Panc1 (cell line): ENCODE measurements around the gene TMEM131L. TPM values are rescaled to one million over a fixed set of nuclear protein-coding genes. Genes with fewer than 3 reads are reported as not detected.

Experiments used
- ATAC-seq: fragments of 200-7000 bp; cut with Tn5 transposase; 2 replicates; pipeline ENCODE4 v1.9.1; 2020; ENCODE audit warnings: mild to moderate bottlenecking, moderate library complexity
- BruUV-seq: library from RNA; stranded (reverse); fragments of 400-500 nt; replicated peaks from 2 replicates; lab custom pipeline; 2021; lab: Mats Ljungman, UMichigan
- CTCF ChIA-PET: fragments of 300-600 bp; sonication (Branson Sonifier 250); formaldehyde crosslinking; loops from one replicate; lab custom pipeline; 2022; ENCODE audit warnings: antibody characterized with exemption; lab: Charles Lee
- POLR2A ChIA-PET: fragments of 300-600 bp; sonication (Branson Sonifier 250); formaldehyde crosslinking; loops from one replicate; lab custom pipeline; 2022; ENCODE audit warnings: antibody characterized with exemption; lab: Charles Lee
- DNase-seq: peaks from one replicate; pipeline ENCODE4 v3.0.0-alpha.2; 2010; ENCODE audit warnings: low read depth, low spot score
- H3K27ac ChIP-seq: 2 replicates; pipeline ENCODE4 v1.5.1; 2011; ENCODE audit warnings: mild to moderate bottlenecking, low read length, inconsistent platforms
- H3K27me3 ChIP-seq: fragments of 200-500 bp; sonication (Bioruptor generic); 2 replicates; pipeline ENCODE4 v1.6.0; 2014; ENCODE audit warnings: low read length, inconsistent platforms; ENCODE audit not compliant: control insufficient read depth, insufficient read depth
- H3K36me3 ChIP-seq: fragments of 200-500 bp; sonication (Bioruptor generic); 2 replicates; pipeline ENCODE4 v1.5.1; 2014; ENCODE audit warnings: inconsistent platforms, mild to moderate bottlenecking, low read length, moderate library complexity; ENCODE audit not compliant: control insufficient read depth, insufficient read depth
- H3K4me1 ChIP-seq: 2 replicates; pipeline ENCODE4 v1.5.1; 2011; ENCODE audit warnings: inconsistent platforms, mild to moderate bottlenecking, low read length, moderate library complexity; ENCODE audit not compliant: control insufficient read depth, insufficient read depth
- H3K4me3 ChIP-seq, 2 experiments: 2 replicates each; pipeline ENCODE4 v1.5.1; 2011 to 2012; ENCODE audit warnings: low read depth in 2 of 2, low read length in 2 of 2, mild to moderate bottlenecking in 2 of 2, inconsistent platforms in 1 of 2, moderate library complexity in 1 of 2
- H3K9me3 ChIP-seq: fragments of 200-500 bp; sonication (Bioruptor generic); 2 replicates; pipeline ENCODE4 v1.5.1; 2014; ENCODE audit warnings: low read depth, mild to moderate bottlenecking, inconsistent platforms, low read length, moderate library complexity; ENCODE audit not compliant: control insufficient read depth, insufficient read depth
- CTCF ChIP-seq: fragments of 450-650 bp; IDR thresholded peaks from 2 replicates; pipeline ENCODE4 v1.5.1; 2017; ENCODE audit warnings: mild to moderate bottlenecking
- POLR2AphosphoS5 ChIP-seq: IDR thresholded peaks from 2 replicates; pipeline ENCODE4 v1.6.1; 2012; ENCODE audit warnings: mild to moderate bottlenecking, low read depth, low read length, moderate library complexity
- REST ChIP-seq, 2 experiments: IDR thresholded peaks; 2 replicates each; pipeline ENCODE4 v1.6.1; 2011 to 2012; ENCODE audit warnings: low read depth in 2 of 2, control low read depth in 1 of 2, low read length in 1 of 2, mild to moderate bottlenecking in 1 of 2, moderate library complexity in 1 of 2; ENCODE audit not compliant: insufficient read depth in 1 of 2
- SIN3A ChIP-seq: IDR thresholded peaks from 2 replicates; pipeline ENCODE4 v1.6.1; 2012; ENCODE audit warnings: low read depth, mild to moderate bottlenecking, low read length, moderate library complexity, borderline replicate concordance; ENCODE audit not compliant: insufficient read depth
- TCF7L2 ChIP-seq: IDR thresholded peaks from 2 replicates; pipeline ENCODE4 v1.6.1; 2011; ENCODE audit warnings: mild to moderate bottlenecking, low read depth, low read length, inconsistent platforms
- in situ Hi-C: cut with HindIII; loops from 2 replicates; pipeline ENCODE4 v1.10.0; 2016; ENCODE audit warnings: low sequenced_read_pairs, low pct_unique_long_range_greater_than_20kb
- intact Hi-C: fragments of 100-400 bp; cut with micrococcal nuclease; formaldehyde crosslinking; loops from one replicate; pipeline ENCODE4 v1.10.0; 2022; ENCODE audit not compliant: unreplicated experiment
- total RNA-seq: library from RNA; stranded (reverse); gene quantifications from one replicate; pipeline ENCODE4 v1.2.1, GENCODE V29; 2021; ENCODE audit not compliant: unreplicated experiment

The TMEM131L gene
- total RNA-seq, 1 experiment from 2014 or later: 13.5 TPM

- H3K36me3 ChIP-seq: no peaks in the 10 kb centered on the region; the same call in 1 of the 2 replicates
- no peaks in the 10 kb centered on the region for H3K4me1 ChIP-seq
- ChIA-PET CTCF (no interaction called here), POLR2A (interaction anchor here (0.7 kb wide), 1 partner anchor 244 kb away, joined by 3 read pairs; no protein-coding TSS in a partner anchor)
- no peak overlapping the region for H3K27ac ChIP-seq
- no peaks in the 10 kb centered on the region for H3K27me3 ChIP-seq
- DNase-seq (no peak), ATAC-seq (no peak)
- TF ChIP-seq SIN3A: no peak
- no peak for TF ChIP-seq POLR2AphosphoS5
- TF ChIP-seq CTCF: no peak
- no peak for TF ChIP-seq REST (IDR thresholded peaks at IDR 0.05; ENCODE audit: insufficient read depth in 1 of 2, low read depth in 2 of 2, low read length in 1 of 2)
- TF ChIP-seq TCF7L2: no peak
- intact Hi-C loops (no loop called here), in situ Hi-C loops (no loop called here)
- no TSS peak for BruUV-seq
- H3K9me3 ChIP-seq: no peaks in the 10 kb centered on the region
- H3K4me3 ChIP-seq: no peak overlapping the region
These were observed 125.3 kb downstream of the TMEM131L start for GRCh38 chr4:153591441-153591840.

- ChIA-PET POLR2A (no interaction called here), CTCF (no interaction called here)
- H3K36me3 ChIP-seq: no peaks in the 10 kb centered on the region; the same call in 1 of the 2 replicates
- H3K9me3 ChIP-seq: no peaks in the 10 kb centered on the region
- in situ Hi-C loops (no loop called here), intact Hi-C loops (no loop called here)
- H3K4me1 ChIP-seq: no peaks in the 10 kb centered on the region
- TF ChIP-seq SIN3A (no peak), CTCF (no peak), REST (IDR thresholded peaks at IDR 0.05; ENCODE audit: insufficient read depth in 1 of 2, low read depth in 2 of 2, low read length in 1 of 2) (no peak), POLR2AphosphoS5 (no peak), TCF7L2 (no peak)
- DNase-seq (no peak), ATAC-seq (no peak)
- no peak overlapping the region for H3K27ac ChIP-seq
- H3K27me3 ChIP-seq: no peaks in the 10 kb centered on the region
- no TSS peak for BruUV-seq
- no peak overlapping the region for H3K4me3 ChIP-seq
These were observed 125.9 kb downstream of the TMEM131L start for GRCh38 chr4:153592064-153592463.
